SK-N-MC (cell line): ENCODE data around the gene DSG2.

ENCODE experiments used
- DNase-seq: peaks from one replicate; pipeline ENCODE4 v3.0.0-alpha.2; 2011; ENCODE audit warnings: low read depth, low spot score
- H3K27ac ChIP-seq: fragments of 200-600 bp; sonication (generic); 2 replicates; pipeline ENCODE4 v1.5.1; 2016; ENCODE audit warnings: mixed run types
- H3K36me3 ChIP-seq: fragments of 200-600 bp; sonication (generic); 2 replicates; pipeline ENCODE4 v1.6.1; 2017; ENCODE audit warnings: antibody characterized with exemption, low read length, mixed read lengths; ENCODE audit not compliant: insufficient read depth
- H3K4me3 ChIP-seq: fragments of 200-600 bp; sonication (generic); 2 replicates; pipeline ENCODE4 v1.5.1; 2016
- H3K9ac ChIP-seq: fragments of 200-600 bp; sonication (generic); 2 replicates; pipeline ENCODE4 v1.8.0; 2017; ENCODE audit warnings: mixed run types, mixed read lengths; ENCODE audit not compliant: insufficient read length
- H3K9me3 ChIP-seq: fragments of 200-600 bp; sonication (generic); 2 replicates; pipeline ENCODE4 v1.6.1; 2017; ENCODE audit warnings: low read depth, mild to moderate bottlenecking, antibody characterized with exemption, low read length, moderate library complexity, mixed read lengths
- EZH2 ChIP-seq: fragments of 200-600 bp; sonication (generic); IDR thresholded peaks from one replicate; pipeline ENCODE4 v1.6.1; 2017; ENCODE audit warnings: antibody characterized with exemption
- FOXP2 ChIP-seq: optimal IDR thresholded peaks from 2 replicates; pipeline ENCODE3; 2011; ENCODE audit warnings: mild to moderate bottlenecking, moderate library complexity; ENCODE audit not compliant: insufficient read depth; ENCODE audit errors: extremely low read length, control extremely low read depth
- POLR2AphosphoS5 ChIP-seq: IDR thresholded peaks from 2 replicates; pipeline ENCODE4 v1.6.1; 2012; ENCODE audit warnings: mild to moderate bottlenecking, low read depth, low read length, borderline replicate concordance

DSG2 gene

DNA sequence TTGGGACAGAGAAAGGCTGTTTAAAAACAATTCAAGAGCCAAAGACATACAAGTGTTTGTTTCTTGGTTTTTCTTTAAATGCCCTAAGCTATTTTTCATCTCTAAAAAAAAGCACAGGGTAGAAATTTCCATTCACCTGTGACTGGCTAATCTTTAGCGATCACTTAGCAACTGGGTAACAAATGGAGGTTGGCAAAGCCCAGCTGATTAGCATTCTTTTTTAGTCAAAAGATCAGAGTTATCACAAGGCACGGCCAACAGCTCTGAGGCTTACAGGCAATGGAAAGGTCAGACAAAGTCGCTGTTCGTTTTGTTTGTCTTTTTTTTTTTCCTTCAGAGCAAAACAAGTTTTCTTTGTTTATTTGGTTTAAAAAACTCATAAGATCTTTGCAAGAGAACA lies 64.7 kb downstream of the DSG2 start:
- Histone ChIP-seq H3K9me3 (no peaks in the 10 kb centered on the region), H3K9ac (no peak overlapping the region), H3K27ac (no peak overlapping the region), H3K36me3 (no peaks in the 10 kb centered on the region), H3K4me3 (no peak overlapping the region)
- no peak for DNase-seq
- TF ChIP-seq POLR2AphosphoS5 (no peak), EZH2 (no peak), FOXP2 (no peak)

DNA sequence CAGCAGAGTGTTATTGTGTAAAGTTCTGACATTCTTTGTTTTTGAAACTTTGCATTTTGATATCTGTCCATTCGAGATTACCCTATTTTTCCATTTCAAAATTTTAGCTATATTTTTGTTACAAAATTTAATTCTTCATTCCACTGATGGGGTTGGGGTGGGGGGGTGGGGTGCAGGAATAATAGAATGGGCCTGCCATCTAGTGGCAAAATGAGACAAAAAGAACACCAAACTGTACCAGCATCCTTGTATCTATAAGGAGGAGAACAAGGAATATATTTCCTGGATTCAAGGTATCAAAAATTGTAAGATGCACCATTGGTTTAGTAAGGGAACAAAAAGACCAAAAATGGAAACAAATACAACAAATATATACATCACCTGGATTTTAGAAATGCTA lies 65.8 kb downstream of the DSG2 start:
- TF ChIP-seq EZH2 (no peak), POLR2AphosphoS5 (no peak), FOXP2 (no peak)
- no peak overlapping the region for H3K4me3 ChIP-seq
- no peaks in the 10 kb centered on the region for H3K36me3 ChIP-seq
- H3K27ac ChIP-seq: no peak overlapping the region
- no peaks in the 10 kb centered on the region for H3K9me3 ChIP-seq
- DNase-seq: no peak
- H3K9ac ChIP-seq: no peak overlapping the region

DNA sequence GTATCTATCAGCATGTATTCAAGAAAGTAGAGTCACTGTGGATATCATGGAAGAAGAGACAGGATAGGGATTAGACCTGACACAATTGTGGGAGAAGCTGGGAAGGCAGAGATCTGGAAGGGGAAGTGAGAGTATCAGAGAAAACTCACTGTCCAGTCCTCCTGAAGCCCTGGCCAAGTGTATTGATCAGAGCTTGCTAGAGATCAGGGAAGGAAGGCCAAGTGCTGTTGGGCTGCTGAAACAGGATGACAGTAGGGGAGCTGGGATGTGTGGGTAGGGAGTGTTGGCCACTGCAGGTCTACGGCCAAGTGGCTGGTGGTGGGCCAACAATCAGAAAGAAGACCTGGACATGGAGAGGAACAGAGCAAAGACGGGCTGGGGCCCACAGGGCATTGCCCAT lies 67.4 kb downstream of the DSG2 start:
- no peak for TF ChIP-seq FOXP2
- TF ChIP-seq POLR2AphosphoS5: no peak
- no peak for TF ChIP-seq EZH2
- no peaks in the 10 kb centered on the region for H3K36me3 ChIP-seq
- no peaks in the 10 kb centered on the region for H3K9me3 ChIP-seq
- DNase-seq: no peak
- H3K4me3 ChIP-seq: no peak overlapping the region
- H3K9ac ChIP-seq: no peak overlapping the region
- no peak overlapping the region for H3K27ac ChIP-seq

DNA sequence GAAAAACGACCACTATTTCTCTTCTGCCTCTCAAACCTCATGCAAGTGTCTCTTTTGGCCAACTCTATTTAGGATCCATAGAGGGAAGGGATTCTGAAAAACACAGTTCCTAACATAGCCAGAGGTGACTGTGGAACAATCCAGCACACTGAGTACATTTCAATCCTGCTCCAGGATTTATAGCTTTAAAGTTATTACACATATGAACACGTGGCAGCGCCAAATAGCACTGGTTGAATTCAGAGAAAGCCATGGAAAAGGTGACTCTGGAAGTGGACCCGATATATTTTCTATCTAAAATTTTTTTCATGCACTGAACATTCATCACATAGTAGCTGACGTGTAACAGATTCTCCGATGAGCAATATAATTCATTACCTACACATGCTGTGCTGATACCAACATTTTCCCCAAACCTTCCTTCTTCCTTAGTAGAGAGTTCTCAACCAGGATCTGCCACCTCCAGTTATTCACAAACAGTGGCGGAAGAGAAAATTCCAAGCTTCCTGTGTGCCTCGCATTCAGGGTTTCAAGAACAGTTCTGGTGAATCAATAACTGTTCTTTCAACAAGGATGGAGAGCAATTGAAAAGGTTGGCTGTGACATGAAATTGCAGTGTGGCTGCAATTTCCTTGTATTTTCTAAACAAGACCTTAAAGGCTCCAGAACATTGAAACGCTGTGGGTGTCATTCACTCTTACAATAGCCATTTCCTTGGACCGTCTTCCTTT lies 68.0 kb downstream of the DSG2 start:
- no peaks in the 10 kb centered on the region for H3K9me3 ChIP-seq
- H3K27ac ChIP-seq: no peak overlapping the region
- no peak overlapping the region for H3K4me3 ChIP-seq
- no peak for TF ChIP-seq EZH2
- TF ChIP-seq POLR2AphosphoS5: no peak
- TF ChIP-seq FOXP2: no peak
- no peak overlapping the region for H3K9ac ChIP-seq
- no peaks in the 10 kb centered on the region for H3K36me3 ChIP-seq
- no peak for DNase-seq

DNA sequence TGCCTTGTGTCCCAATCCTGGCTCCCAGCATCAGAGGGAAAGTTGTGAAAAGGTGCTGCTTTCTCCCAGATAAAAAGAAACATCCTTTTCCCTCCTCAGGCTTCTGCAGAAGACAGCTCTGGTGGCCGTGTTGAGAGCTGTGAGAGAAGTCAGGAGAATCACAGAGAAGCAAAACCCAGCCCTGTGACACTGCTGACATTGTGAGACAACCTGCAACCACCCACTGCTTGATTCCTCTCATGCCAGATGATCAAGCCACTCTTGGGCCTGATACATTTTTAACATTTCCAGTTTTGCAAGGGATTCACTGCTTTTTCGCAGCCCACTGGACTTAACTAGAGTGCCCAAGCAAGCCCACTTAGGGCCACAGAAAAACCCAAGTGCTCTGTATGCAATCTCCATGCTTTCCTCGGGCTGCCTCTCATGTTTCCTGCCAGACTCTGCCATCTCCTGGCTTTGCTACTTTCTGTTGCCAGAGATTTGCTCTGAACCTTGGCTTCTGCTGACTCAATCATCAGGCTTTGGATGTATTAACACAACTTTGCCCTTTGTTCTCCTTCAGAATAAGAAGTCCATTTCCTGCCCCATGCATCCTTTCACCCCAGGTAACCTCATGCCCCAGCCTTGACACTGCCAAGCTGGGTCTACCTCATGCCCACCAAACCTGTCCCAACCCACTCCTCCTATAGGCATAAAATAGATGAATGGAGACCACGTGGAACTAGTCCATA lies 68.8 kb downstream of the DSG2 start:
- Histone ChIP-seq H3K27ac (no peak overlapping the region), H3K9me3 (no peaks in the 10 kb centered on the region), H3K4me3 (no peak overlapping the region), H3K36me3 (no peaks in the 10 kb centered on the region), H3K9ac (no peak overlapping the region)
- no peak for TF ChIP-seq POLR2AphosphoS5
- no peak for TF ChIP-seq FOXP2
- no peak for TF ChIP-seq EZH2
- no peak for DNase-seq

DNA sequence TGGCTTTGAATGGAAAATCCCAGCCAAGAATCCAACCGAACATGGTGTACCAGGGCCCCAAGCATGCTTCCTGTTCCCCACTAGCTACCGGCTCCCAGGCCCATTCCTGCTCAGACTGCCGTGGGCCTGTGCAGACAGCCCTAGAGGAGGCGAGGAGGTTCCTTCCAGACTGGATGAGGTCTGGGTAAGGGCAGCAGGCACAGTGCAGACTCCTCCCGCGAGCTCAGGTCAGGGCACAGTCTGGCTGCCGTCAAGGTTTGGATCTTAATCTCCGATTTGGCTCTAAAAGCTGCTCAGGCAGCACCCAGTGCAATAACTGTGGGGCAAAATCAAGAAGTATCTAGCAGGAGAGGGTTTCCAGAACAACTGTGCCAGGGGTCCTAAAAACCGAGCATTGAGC lies 74.4 kb downstream of the DSG2 start:
- H3K4me3 ChIP-seq: no peak overlapping the region
- H3K36me3 ChIP-seq: no peaks in the 10 kb centered on the region
- H3K9ac ChIP-seq: no peak overlapping the region
- TF ChIP-seq FOXP2: no peak
- TF ChIP-seq EZH2: no peak
- no peak for TF ChIP-seq POLR2AphosphoS5
- no peak overlapping the region for H3K27ac ChIP-seq
- no peaks in the 10 kb centered on the region for H3K9me3 ChIP-seq
- DNase-seq: no peak

DNA sequence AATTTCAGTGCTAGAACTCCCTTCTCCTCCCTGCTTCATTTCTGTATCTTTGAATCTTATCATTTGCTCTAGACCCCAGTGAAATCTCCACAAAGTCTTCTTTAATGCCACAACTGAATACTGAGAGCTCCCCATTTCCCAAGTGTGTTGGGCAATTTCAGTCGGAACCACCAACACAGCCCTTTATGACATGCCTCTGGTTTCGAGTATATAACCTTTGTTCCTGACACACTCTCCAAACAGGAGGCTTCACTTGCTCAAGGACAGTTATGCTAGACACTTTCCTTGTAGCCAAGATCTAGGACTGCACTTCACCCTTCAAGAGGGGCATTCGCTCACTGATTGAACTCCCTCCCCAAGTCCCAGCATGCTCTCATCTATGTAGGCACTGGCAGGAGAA lies 75.1 kb downstream of the DSG2 start:
- no peak overlapping the region for H3K27ac ChIP-seq
- no peak for DNase-seq
- H3K36me3 ChIP-seq: no peaks in the 10 kb centered on the region
- TF ChIP-seq EZH2 (no peak), FOXP2 (no peak), POLR2AphosphoS5 (no peak)
- H3K4me3 ChIP-seq: no peak overlapping the region
- no peak overlapping the region for H3K9ac ChIP-seq
- no peaks in the 10 kb centered on the region for H3K9me3 ChIP-seq

DNA sequence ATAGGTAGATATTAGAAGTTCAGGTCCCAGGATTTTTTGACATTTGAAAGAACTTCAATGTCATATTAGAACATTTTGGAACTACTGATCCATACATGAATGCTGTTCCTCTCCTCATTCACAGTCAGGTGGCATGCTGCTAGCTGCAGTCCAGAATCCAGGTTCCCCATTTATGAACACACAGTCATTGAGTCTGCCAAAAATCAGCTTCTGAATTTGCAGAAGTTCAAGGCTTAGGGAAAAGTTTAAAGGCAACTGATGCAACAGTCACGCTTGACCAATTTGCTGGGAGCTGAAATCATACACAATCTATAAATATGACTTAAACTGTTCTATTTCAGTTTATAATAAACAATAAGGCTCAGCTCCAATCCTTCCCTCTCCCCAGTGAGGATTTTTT lies 76.4 kb downstream of the DSG2 start:
- Histone ChIP-seq H3K9ac (no peak overlapping the region), H3K9me3 (no peaks in the 10 kb centered on the region), H3K27ac (no peak overlapping the region), H3K36me3 (no peaks in the 10 kb centered on the region), H3K4me3 (no peak overlapping the region)
- TF ChIP-seq EZH2 (no peak), FOXP2 (no peak), POLR2AphosphoS5 (no peak)
- no peak for DNase-seq
